ENCODE measurements around the gene IL18RAP.

Gene IL18RAP

GRCh38 chr2:102481931-102482330 is 59.0 kb downstream of the IL18RAP start:
- Histone ChIP-seq H3K9me3 (ENCODE audit: low read length) (no peaks in the 10 kb centered on the region), H2AFZ (ENCODE audit: low read length) (no peak overlapping the region), H3K4me3 (ENCODE audit: low read depth, low read length, poor library complexity, severe bottlenecking) (no peak overlapping the region), H3K27me3 (ENCODE audit: insufficient read depth, low read length) (no peaks in the 10 kb centered on the region; the same call in 1 of the 2 replicates), H3K4me1 (ENCODE audit: insufficient read depth, low read length, severe bottlenecking) (no peaks in the 10 kb centered on the region), H3K36me3 (ENCODE audit: insufficient read depth, low read length) (no peaks in the 10 kb centered on the region), H3K9me2 (ENCODE audit: low read depth, low read length) (no peaks in the 10 kb centered on the region), H3K27ac (ENCODE audit: low read depth, low read length, poor library complexity, severe bottlenecking) (no peak overlapping the region), H3K4me2 (ENCODE audit: low read length) (no peak overlapping the region), H3K9ac (ENCODE audit: low read length) (no peak overlapping the region), H4K20me1 (ENCODE audit: insufficient read depth, low read length) (no peaks in the 10 kb centered on the region), H3F3A (ENCODE audit: insufficient read depth, low read length) (no peaks in the 10 kb centered on the region), H3K79me2 (ENCODE audit: insufficient read depth, low read length) (no peaks in the 10 kb centered on the region)
- TF ChIP-seq EZH2 (IDR thresholded peaks at IDR 0.05; ENCODE audit: borderline replicate concordance, low read length) (no peak), CTCF (IDR thresholded peaks at IDR 0.05; ENCODE audit: low read length) (no peak)

GRCh38 chr2:102483086-102483485 is 60.1 kb downstream of the IL18RAP start:
- TF ChIP-seq EZH2 (IDR thresholded peaks at IDR 0.05; ENCODE audit: borderline replicate concordance, low read length) (no peak), CTCF (IDR thresholded peaks at IDR 0.05; ENCODE audit: low read length) (no peak)
- Histone ChIP-seq H4K20me1 (ENCODE audit: insufficient read depth, low read length) (no peaks in the 10 kb centered on the region), H3K4me3 (ENCODE audit: low read depth, low read length, poor library complexity, severe bottlenecking) (no peak overlapping the region), H3K36me3 (ENCODE audit: insufficient read depth, low read length) (no peaks in the 10 kb centered on the region), H3F3A (ENCODE audit: insufficient read depth, low read length) (no peaks in the 10 kb centered on the region), H3K9me3 (ENCODE audit: low read length) (no peaks in the 10 kb centered on the region), H3K27ac (ENCODE audit: low read depth, low read length, poor library complexity, severe bottlenecking) (no peak overlapping the region), H3K79me2 (ENCODE audit: insufficient read depth, low read length) (no peaks in the 10 kb centered on the region), H3K9ac (ENCODE audit: low read length) (no peak overlapping the region), H3K4me2 (ENCODE audit: low read length) (no peak overlapping the region), H3K9me2 (ENCODE audit: low read depth, low read length) (no peaks in the 10 kb centered on the region), H2AFZ (ENCODE audit: low read length) (no peak overlapping the region), H3K4me1 (ENCODE audit: insufficient read depth, low read length, severe bottlenecking) (no peaks in the 10 kb centered on the region), H3K27me3 (ENCODE audit: insufficient read depth, low read length) (no peaks in the 10 kb centered on the region; the same call in 1 of the 2 replicates)

GRCh38 chr2:102484310-102485061 is 61.5 kb downstream of the IL18RAP start:
- H4K20me1 ChIP-seq (ENCODE audit: insufficient read depth, low read length) = no peaks in the 10 kb centered on the region
- no peaks in the 10 kb centered on the region; the same call in 1 of the 2 replicates for H3K27me3 ChIP-seq (ENCODE audit: insufficient read depth, low read length)
- no peak overlapping the region for H3K27ac ChIP-seq (ENCODE audit: low read depth, low read length, poor library complexity, severe bottlenecking)
- no peaks in the 10 kb centered on the region for H3K4me1 ChIP-seq (ENCODE audit: insufficient read depth, low read length, severe bottlenecking)
- H3K79me2 ChIP-seq (ENCODE audit: insufficient read depth, low read length) = no peaks in the 10 kb centered on the region
- no peak overlapping the region for H3K4me2 ChIP-seq (ENCODE audit: low read length)
- no peaks in the 10 kb centered on the region for H3K36me3 ChIP-seq (ENCODE audit: insufficient read depth, low read length)
- no peak overlapping the region for H3K9ac ChIP-seq (ENCODE audit: low read length)
- H3K9me2 ChIP-seq (ENCODE audit: low read depth, low read length) = no peaks in the 10 kb centered on the region
- H3F3A ChIP-seq (ENCODE audit: insufficient read depth, low read length) = no peaks in the 10 kb centered on the region
- no peak overlapping the region for H2AFZ ChIP-seq (ENCODE audit: low read length)
- H3K4me3 ChIP-seq (ENCODE audit: low read depth, low read length, poor library complexity, severe bottlenecking) = no peak overlapping the region
- no peaks in the 10 kb centered on the region for H3K9me3 ChIP-seq (ENCODE audit: low read length)
- TF ChIP-seq EZH2 (IDR thresholded peaks at IDR 0.05; ENCODE audit: borderline replicate concordance, low read length) (no peak), CTCF (IDR thresholded peaks at IDR 0.05; ENCODE audit: low read length) (no peak)

Data from OCI-LY1 (cell line).